Stimulated activated CD8-positive, alpha-beta memory T cell treated with anti-CD3 and anti-CD28 coated beads, Interleukin-12 subunit alpha, Interleukin-12 subunit beta, amount 100 ng/mL, for 24 hours (primary cell): Measurements from ENCODE around the gene WDR89.
"Not testable (repeated sequence)": the region's sequence is repeated elsewhere in the genome, so short reads cannot be mapped to it uniquely, and the experiment has no call there.

Source experiments
- DNase-seq: peaks from one replicate; pipeline ENCODE4 v3.0.0-alpha.2; 2020; ENCODE audit errors: extremely low read depth

WDR89 gene

GRCh38 chr14:63654346-63654745 is 12.7 kb upstream of the WDR89 start:
- no peak for DNase-seq

GRCh38 chr14:63652406-63652805 is 10.7 kb upstream of the WDR89 start:
- DNase-seq = no peak

GRCh38 chr14:63650256-63650952 is 8.7 kb upstream of the WDR89 start:
- no peak for DNase-seq

- no peak for DNase-seq
Measured at GRCh38 chr14:63647696-63648410, 6.2 kb upstream of the WDR89 start.

GRCh38 chr14:63644741-63645140 is 3.1 kb upstream of the WDR89 start:
- DNase-seq = no peak

DNA sequence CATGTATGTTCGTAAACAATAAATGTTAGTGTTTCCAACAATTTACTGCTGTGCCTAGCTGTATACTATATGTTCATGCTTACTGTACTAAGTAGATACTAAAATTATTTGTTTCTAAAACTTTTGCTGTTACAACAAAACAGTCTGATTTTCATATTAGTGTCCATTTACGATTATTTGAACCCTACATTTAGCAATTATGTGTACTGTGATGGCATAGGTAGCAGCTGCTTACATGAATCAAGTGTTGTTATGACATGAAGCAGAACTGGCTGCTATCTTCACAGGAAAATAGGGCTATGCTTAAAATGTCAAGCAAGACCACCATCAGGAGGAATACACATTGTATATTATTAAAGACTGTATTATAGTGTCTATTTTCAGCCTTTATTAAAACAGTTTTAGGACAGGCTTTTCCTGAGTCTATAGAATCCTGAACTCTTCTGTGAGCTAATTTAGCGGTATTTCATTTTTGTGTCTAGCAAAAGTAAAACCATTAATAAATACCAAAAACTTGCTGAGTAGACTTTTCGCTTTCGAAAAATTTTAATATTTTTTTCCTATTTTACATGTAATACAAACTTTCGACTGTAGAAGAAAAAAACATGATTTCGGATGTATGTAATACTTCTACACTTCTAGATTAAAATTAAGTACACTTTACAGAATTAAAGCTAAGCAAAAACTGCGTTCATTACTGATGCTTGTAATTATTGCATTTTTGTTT is 1.1 kb upstream of the WDR89 start:
- DNase-seq = no peak

DNA sequence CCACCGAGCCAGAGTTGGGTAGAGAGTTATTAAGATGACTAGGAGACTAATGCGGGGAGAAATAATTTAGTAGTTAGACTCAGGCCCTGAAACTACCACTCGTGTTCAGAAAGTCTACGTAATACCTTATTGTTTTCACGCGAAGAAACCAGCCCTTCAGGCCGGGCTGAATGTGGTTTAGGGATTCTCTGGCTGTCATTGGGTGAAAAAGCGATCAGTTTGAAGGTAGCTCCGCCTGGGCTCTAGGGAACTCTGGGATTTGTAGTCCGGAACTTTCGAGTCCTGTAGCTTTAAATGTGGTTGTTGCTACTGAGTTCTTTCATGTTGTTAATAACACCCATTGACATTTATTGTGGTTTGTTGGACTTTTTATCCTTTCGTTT is 549 bp upstream of the WDR89 start:
- DNase-seq = peak; percentile 42

DNA sequence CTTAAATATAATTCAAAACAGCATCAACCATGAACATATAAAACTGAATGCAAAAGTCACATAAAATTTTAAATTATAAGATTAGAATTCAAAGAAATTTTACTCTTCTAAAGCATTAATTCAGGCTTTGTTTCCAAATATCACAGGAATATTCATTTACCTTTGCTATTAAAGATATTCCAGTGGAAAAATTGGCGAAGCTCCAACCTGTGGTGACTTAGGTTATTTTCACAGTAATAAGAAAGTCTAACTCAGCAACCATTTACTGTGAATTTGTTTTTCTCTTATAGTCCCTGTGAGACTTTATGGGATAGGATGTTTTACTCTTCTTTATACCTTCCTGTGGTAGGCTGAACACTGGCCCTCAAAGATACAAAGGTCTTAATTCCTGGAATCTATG is 3.2 kb downstream of the WDR89 start:
- DNase-seq = no peak

DNA sequence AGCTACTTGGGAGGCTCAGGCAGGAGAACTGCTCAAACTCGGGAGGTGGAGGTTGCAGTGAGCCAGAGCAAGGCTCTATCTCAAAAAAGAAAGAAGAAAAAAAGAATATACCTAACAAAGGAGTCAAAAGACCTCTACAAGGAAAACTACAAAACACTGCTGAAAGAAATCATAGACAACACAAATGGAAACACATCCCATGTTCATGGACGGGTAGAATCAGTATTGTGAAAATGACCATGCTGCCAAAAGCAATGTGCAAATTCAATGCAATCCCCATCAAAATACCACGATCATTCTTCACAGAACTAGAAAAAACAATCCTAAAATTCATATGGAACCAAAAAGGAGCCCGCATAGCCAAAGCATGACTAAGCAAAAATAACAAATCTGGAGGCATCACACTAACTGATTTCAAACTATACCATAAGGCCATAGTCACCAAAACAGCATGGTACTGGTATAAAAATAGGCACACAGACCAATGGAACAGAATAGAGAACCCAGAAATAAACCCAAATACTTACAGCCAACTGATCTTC is 5.5 kb downstream of the WDR89 start:
- not testable (repeated sequence) for DNase-seq

DNA sequence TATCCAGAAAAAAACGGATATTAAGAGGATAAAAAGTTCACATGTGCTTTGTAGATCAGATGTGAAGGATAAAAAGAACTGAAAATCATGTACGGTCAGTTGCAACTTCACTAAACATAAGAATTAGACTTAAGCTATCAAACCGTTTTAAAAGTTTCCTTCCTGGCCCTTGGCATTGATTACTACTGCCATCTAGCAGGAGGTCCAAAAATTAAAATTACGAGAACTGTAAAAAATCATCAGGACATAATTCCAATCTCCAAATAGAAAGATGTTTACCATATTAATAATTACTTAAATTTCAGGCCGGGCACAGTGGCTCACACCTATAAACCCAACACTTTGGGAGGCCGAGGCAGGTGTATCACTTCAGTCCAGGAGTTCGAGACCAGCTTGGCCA is 7.9 kb downstream of the WDR89 start:
- no peak for DNase-seq

GRCh38 chr14:63632932-63633514 is 8.6 kb downstream of the WDR89 start:
- no peak for DNase-seq

DNA sequence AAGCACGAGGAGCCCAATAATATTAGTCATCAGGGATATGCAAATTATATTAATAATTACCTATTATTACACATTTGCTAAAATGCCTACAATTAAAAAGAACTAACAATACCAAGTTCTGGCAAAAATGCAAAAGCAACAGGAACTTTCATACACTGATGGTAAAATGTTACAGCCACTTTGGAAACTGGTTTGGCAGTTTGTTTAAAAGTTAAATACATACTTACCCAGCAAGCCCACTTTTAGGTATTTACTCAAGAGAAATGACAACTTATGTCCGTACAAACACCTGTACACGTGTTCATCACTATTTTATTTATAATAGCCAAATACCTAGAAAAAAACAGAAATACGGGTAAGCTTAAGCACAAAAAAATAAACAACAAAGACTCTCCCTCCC is 17.0 kb downstream of the WDR89 start:
- DNase-seq = no peak

GRCh38 chr14:63624203-63624602 is 17.5 kb downstream of the WDR89 start:
- no peak for DNase-seq

DNA sequence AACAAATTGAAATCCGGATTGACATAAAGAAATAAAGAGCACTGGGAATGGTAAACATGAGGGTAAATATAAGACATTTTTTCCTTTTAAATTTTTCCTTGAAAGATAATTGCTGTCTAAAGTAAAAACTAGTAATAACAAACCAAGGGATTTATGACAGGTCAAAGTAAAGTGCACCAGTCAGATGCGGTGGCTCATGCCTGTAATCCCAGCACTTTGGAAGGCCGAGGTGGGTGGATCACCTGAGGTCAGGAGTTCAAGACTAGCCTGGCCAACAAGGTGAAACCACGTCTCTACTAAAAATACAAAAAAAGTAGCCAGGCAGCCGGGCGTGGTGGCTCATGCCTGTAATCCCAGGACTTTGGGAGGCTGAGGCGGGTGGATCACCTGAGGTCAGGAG is 19.7 kb downstream of the WDR89 start:
- DNase-seq = not testable (repeated sequence)

DNA sequence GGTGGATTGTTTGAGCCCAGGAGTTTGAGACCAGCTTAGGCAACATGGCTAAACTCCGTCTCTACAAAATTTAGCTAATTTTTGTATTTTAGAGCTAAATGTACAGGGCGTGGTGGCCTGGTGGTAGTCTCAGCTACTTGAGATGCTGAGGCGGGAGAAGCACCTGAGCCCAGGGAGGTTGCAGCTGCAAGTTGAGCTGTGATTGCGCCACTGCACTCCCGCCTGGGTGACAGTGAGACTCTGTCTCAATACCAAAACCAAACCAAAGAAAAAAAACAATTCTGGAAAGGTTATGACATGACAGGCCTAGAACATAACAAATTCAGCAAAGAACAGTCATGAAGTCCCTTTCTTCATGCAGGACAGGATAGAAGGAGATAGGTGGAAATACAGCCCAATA is 25.7 kb downstream of the WDR89 start:
- DNase-seq = no peak

GRCh38 chr14:63614679-63615363 is 26.9 kb downstream of the WDR89 start:
- DNase-seq = no peak

DNA sequence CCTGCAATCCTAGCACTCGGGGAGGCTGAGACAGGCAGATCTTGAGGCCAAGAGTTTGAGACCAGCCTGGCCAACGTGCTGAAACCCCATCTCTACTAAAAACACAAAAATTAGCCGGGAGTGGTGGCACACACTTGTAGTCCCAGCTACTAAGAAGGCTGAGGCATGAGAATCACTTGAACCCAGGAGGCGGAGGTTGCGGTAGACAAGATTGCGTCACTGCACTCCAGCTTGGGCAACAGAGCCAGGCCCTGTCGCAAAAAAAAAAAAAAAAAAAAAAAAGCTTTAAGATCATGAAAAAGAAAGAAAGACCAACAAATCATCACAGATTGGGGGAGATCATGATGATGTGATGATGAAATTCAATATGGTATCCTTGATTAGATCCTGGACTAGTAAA is 30.6 kb downstream of the WDR89 start:
- DNase-seq = no peak

- no peak for DNase-seq
Measured at GRCh38 chr14:63605041-63605532, 36.6 kb downstream of the WDR89 start.

- no peak for DNase-seq
Measured at GRCh38 chr14:63604626-63605025, 37.0 kb downstream of the WDR89 start.

DNA sequence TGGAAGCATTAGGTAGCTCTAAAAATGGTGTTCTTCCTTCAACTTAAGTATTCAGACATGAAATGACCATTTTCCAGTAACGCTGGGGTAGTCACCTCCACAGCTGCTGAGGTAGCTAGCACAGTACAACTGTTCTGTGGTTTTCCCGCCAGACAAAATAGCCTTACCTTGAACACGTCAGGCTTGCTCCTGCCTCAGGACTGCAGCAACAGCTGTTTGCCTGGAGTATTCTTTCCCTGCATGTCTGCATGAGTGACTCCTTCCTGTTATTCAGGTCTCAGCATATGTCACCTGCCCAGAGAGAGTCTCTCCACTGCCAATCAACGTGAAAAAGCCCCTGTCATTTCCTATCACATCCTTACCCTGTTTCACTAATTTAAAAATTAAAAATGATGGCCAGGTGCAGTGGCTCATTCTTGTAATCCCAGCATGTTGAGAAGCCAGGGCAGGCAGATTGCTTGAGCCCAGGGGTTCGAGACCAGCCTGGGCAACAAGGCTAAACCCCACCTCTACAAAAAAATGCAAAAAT is 37.9 kb downstream of the WDR89 start:
- no peak for DNase-seq

DNA sequence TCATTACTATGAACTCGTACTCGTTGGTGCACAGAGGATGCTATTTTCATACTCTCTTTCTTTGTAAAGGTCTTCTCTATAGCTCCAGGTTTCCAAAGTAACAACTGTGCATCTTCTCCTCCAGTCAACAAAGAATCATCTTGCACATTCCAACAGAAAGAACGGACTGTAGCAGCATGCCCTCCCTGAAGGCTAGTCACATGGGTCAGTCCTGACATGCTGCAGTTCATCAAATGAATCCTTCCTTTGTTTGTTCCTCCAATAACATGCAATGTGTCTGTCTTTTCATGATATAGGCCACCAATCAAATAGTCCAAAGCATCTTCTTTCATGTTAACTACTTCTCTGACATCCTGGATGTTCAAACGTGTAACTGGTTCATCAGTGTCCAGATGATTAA is 42.9 kb downstream of the WDR89 start:
- DNase-seq = no peak
